GM12891 (cell line): Measurements from ENCODE around the gene ASMTL.
"Not testable (repeated sequence)": the region's sequence is repeated elsewhere in the genome, so short reads cannot be mapped to it uniquely, and the experiment has no call there.

Experiments used
- DNase-seq: peaks from one replicate; pipeline ENCODE4 v3.0.0; 2011; ENCODE audit warnings: low spot score; ENCODE audit not compliant: insufficient read length
- FAIRE-seq: peaks from 2 replicates; lab custom pipeline; 2011; peaks lifted over from hg19 to GRCh38; lab: Jason Lieb, UNC
- PAX5 ChIP-seq: IDR thresholded peaks from 2 replicates; pipeline ENCODE4 v1.6.1; 2011; ENCODE audit warnings: low read length, moderate library complexity, mild to moderate bottlenecking; ENCODE audit not compliant: insufficient read depth, severe bottlenecking
- POLR2A ChIP-seq: IDR thresholded peaks from 2 replicates; pipeline ENCODE4 v1.6.1; 2011; ENCODE audit warnings: low read depth, low read length, control low read depth
- POLR2AphosphoS5 ChIP-seq: IDR thresholded peaks from 2 replicates; pipeline ENCODE4 v1.6.1; 2011; ENCODE audit warnings: low read depth, low read length, control low read depth
- POU2F2 ChIP-seq: IDR thresholded peaks from 2 replicates; pipeline ENCODE4 v1.6.1; 2011; ENCODE audit warnings: low read depth, mild to moderate bottlenecking, control low read depth, low read length, moderate library complexity
- SPI1 ChIP-seq: IDR thresholded peaks from 2 replicates; pipeline ENCODE4 v1.6.1; 2011; ENCODE audit warnings: low read depth, low read length, control low read depth
- TAF1 ChIP-seq: IDR thresholded peaks from 2 replicates; pipeline ENCODE4 v1.6.1; 2011; ENCODE audit warnings: low read depth, low read length, control low read depth

The ASMTL gene

DNA sequence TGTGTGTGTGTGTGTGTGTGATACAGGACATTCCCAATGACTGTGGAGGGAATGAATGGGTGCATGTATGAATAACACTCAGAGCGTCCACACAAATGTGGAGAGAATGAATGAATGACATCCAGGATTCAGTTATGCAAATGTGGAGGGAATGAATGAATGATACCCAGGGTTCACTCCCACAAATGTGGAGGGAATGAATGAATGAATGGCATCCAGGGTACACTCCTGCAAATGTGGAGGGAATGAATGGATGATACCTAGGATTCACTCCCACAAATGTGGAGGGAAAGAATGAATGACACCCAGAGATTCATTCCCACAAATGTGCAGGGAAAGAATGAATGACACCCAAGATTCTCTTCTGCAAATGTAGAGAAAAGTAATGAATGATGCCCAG, 36.0 kb upstream of the ASMTL start:
- DNase-seq (no peak), FAIRE-seq (no peak)
- TF ChIP-seq PAX5 (no peak), POLR2AphosphoS5 (no peak), POLR2A (no peak), POU2F2 (no peak), TAF1 (no peak), SPI1 (no peak)

DNA sequence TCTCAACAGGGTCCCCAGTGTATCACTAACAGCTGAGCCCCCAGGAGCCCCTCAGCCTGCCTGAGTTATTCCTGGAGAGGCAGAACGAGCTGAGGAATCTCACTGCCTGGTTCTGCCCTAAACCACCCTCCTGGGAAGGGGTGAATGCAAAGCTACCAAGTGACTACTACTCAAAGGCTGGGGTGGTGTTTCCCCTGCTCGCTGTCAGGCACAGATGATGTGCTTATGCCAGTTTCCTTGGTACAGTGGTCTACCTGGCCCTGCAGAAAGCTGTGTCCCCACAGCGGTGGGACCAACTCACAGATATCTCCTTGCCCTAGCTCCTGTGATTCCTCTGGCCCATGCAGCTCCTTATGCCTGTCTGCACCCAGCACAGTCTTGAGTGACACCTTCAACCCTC, 35.4 kb upstream of the ASMTL start:
- no peak for TF ChIP-seq PAX5
- TF ChIP-seq POU2F2 = no peak
- no peak for TF ChIP-seq POLR2AphosphoS5
- DNase-seq = no peak
- peak; percentile 83 for FAIRE-seq

- TF ChIP-seq TAF1 = no peak
- no peak for TF ChIP-seq POU2F2
- TF ChIP-seq POLR2A = no peak
- no peak for TF ChIP-seq SPI1
- DNase-seq (no peak), FAIRE-seq (no peak)
Observed at GRCh38 chrX:1487401-1487800, 34.7 kb upstream of the ASMTL start.

- TF ChIP-seq TAF1 = no peak
- no peak for TF ChIP-seq POLR2AphosphoS5
- no peak for TF ChIP-seq POU2F2
- no peak for TF ChIP-seq PAX5
- FAIRE-seq (peak; percentile 65), DNase-seq (no peak)
Observed at GRCh38 chrX:1486749-1487361, 34.1 kb upstream of the ASMTL start.

DNA sequence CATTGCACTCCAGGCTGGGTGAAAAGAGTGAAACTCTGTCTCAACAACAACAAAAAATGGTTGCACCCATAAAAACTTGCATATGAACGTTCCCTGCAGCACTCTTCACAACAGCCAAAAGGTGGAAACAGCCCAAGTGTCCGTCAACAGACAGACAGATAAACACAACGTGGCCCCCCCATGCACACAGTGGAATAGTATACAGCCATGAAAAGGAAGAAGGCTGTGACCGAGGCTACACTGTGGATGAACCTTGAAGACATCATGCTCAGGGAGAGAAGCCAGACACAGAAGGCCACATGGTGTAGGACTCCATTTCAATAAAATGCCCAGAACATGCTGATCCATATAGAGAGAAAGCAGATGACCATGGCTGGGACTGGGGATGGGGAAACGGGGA, 33.5 kb upstream of the ASMTL start:
- TF ChIP-seq POLR2AphosphoS5 = no peak
- FAIRE-seq = peak; percentile 9
- DNase-seq = no peak

- FAIRE-seq = no peak
- DNase-seq = no peak
- TF ChIP-seq POU2F2 (no peak), SPI1 (no peak), POLR2AphosphoS5 (no peak), TAF1 (no peak), POLR2A (no peak), PAX5 (no peak)
Observed at GRCh38 chrX:1485033-1485432, 32.3 kb upstream of the ASMTL start.

- TF ChIP-seq SPI1 (no peak), POLR2A (0 out of 2 replicates have a peak, but pooled peaks have one; percentile 6)
- FAIRE-seq (peak; percentile 41), DNase-seq (no peak)
Observed at GRCh38 chrX:1484638-1485019, 31.9 kb upstream of the ASMTL start.

DNA sequence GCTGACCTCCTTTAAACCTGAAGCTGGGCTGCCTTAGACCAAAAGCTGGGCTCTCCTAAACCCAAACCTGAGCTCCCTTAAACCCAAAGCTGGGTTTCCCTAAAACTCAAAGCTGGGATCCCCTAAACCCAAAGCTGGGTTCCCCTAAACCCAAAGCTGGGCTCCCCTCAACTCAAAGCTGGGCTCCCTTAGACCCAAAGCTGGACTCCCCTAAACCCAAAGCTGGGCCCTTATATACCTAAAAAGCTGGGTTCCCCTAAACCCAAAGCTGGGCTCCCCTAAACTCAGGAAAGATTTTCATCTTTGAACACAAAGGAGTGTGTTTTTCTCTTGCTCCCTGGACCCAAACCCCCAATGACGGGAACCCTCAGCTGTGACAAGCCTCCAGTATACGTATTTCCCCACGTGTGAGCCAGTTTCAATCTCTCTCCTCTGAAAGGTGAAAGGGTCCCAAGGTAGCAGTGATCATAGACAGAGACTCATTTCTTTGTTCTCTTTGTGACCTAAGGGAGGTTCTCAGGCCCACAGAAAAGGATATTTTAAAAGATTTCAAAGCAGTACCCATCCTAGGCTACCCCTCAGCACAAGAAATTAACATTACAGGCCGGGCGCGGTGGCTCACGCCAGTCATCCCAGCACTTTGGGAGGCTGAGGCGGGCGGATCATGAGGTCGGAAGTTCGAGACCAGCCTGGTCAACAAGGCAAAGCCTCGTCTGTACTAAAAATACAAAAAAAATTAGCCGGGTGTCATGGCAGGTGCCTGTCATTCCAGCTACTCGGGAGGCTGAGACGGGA, 31.3 kb upstream of the ASMTL start:
- peak; percentile 89 for FAIRE-seq
- DNase-seq = no peak
- TF ChIP-seq TAF1 (no peak), POLR2A (peak; percentile 21; the same call in 1 of the 2 replicates)

DNA sequence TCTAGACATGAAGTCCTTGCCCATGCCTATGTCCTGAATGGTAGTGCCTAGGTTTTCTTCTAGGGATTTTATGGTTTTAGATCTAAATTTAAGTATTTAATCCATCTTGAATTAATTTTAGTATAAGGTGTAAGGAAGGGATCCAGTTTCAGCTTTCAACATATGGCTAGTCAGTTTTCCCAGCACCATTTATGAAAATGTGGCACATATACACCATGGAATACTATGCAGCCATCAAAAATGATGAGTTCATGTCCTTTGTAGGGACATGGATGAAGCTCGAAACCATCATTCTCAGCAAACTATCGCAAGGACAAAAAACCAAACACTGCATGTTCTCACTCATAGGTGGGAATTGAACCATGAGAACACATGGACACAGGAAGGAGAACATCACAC, 29.8 kb upstream of the ASMTL start:
- not testable (repeated sequence) for DNase-seq, FAIRE-seq

GRCh38 chrX:1481636-1482529, 29.2 kb upstream of the ASMTL start:
- TF ChIP-seq PAX5 (no peak), POLR2AphosphoS5 (peak; percentile 75), TAF1 (peak; percentile 25; the same call in 1 of the 2 replicates), SPI1 (no peak), POU2F2 (peak; percentile 97), POLR2A (peak; percentile 54; the same call in 1 of the 2 replicates)
- DNase-seq = no peak
- peak; percentile 97 for FAIRE-seq
